ENCODE measurements around the gene ARHGAP9.

The ARHGAP9 gene

DNA sequence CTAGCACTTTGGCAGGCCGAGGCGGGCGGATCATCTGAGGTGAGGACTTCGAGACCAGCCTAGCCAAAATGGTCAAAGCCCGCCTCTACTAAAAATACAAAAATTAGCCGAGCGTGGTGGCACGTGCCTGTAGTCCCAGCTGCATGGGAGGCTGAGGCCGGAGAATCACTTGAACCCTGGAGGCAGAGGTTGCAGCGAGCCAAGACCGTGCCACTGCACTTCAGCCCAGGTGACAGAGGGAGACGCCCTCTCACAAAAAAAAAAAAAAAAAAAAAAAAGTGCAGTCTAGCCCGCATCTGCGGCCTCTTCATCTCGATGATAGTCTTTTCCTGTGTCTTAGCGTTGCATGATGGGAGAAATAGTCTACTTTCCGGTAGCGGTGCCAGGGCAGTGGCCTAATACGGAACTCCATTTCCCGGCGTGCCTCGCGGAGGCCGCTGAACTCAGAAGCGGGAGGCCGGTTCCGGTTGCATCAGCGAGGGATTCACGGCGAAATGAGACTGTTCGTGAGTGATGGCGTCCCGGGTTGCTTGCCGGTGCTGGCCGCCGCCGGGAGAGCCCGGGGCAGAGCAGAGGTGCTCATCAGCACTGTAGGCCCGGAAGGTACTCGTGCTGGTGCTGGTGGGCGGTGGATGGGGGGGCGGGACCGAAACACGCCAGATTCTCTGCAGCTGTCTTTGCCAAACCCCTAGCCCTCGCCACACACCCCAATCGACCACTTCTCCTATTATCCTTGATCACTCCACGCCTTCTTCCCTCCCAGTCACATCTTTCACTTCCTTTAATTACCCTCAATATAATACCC is 8.1 kb upstream of the ARHGAP9 start, which contains the start of gene MARS1 (continued):
- TF ChIP-seq, protein P1, sequence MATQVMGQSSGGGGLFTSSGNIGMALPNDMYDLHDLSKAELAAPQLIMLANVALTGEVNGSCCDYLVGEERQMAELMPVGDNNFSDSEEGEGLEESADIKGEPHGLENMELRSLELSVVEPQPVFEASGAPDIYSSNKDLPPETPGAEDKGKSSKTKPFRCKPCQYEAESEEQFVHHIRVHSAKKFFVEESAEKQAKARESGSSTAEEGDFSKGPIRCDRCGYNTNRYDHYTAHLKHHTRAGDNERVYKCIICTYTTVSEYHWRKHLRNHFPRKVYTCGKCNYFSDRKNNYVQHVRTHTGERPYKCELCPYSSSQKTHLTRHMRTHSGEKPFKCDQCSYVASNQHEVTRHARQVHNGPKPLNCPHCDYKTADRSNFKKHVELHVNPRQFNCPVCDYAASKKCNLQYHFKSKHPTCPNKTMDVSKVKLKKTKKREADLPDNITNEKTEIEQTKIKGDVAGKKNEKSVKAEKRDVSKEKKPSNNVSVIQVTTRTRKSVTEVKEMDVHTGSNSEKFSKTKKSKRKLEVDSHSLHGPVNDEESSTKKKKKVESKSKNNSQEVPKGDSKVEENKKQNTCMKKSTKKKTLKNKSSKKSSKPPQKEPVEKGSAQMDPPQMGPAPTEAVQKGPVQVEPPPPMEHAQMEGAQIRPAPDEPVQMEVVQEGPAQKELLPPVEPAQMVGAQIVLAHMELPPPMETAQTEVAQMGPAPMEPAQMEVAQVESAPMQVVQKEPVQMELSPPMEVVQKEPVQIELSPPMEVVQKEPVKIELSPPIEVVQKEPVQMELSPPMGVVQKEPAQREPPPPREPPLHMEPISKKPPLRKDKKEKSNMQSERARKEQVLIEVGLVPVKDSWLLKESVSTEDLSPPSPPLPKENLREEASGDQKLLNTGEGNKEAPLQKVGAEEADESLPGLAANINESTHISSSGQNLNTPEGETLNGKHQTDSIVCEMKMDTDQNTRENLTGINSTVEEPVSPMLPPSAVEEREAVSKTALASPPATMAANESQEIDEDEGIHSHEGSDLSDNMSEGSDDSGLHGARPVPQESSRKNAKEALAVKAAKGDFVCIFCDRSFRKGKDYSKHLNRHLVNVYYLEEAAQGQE (tag by site-specific recombination; IDR thresholded peaks at IDR 0.05), result no peak
- 0 out of 2 replicates have a peak, but pooled peaks have one; percentile 17 for TF ChIP-seq PRDM1 (tag by site-specific recombination; IDR thresholded peaks at IDR 0.05)
- peak; percentile 59; the same call in 1 of the 2 replicates for TF ChIP-seq ZBTB8A (tag by site-specific recombination; IDR thresholded peaks at IDR 0.05)
- TF ChIP-seq, protein P2, sequence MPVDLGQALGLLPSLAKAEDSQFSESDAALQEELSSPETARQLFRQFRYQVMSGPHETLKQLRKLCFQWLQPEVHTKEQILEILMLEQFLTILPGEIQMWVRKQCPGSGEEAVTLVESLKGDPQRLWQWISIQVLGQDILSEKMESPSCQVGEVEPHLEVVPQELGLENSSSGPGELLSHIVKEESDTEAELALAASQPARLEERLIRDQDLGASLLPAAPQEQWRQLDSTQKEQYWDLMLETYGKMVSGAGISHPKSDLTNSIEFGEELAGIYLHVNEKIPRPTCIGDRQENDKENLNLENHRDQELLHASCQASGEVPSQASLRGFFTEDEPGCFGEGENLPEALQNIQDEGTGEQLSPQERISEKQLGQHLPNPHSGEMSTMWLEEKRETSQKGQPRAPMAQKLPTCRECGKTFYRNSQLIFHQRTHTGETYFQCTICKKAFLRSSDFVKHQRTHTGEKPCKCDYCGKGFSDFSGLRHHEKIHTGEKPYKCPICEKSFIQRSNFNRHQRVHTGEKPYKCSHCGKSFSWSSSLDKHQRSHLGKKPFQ (tag by site-specific recombination; IDR thresholded peaks at IDR 0.05), result no peak
- TF ChIP-seq, protein P3, sequence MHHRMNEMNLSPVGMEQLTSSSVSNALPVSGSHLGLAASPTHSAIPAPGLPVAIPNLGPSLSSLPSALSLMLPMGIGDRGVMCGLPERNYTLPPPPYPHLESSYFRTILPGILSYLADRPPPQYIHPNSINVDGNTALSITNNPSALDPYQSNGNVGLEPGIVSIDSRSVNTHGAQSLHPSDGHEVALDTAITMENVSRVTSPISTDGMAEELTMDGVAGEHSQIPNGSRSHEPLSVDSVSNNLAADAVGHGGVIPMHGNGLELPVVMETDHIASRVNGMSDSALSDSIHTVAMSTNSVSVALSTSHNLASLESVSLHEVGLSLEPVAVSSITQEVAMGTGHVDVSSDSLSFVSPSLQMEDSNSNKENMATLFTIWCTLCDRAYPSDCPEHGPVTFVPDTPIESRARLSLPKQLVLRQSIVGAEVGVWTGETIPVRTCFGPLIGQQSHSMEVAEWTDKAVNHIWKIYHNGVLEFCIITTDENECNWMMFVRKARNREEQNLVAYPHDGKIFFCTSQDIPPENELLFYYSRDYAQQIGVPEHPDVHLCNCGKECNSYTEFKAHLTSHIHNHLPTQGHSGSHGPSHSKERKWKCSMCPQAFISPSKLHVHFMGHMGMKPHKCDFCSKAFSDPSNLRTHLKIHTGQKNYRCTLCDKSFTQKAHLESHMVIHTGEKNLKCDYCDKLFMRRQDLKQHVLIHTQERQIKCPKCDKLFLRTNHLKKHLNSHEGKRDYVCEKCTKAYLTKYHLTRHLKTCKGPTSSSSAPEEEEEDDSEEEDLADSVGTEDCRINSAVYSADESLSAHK (tag by site-specific recombination; IDR thresholded peaks at IDR 0.05), result peak; percentile 37
- TF ChIP-seq ZNF423 (tag by site-specific recombination; IDR thresholded peaks at IDR 0.05), result no peak
- no peak for TF ChIP-seq ZNF830 (tag by site-specific recombination; IDR thresholded peaks at IDR 0.05; ENCODE audit: low read depth)
- 0 out of 2 replicates have a peak, but pooled peaks have one; percentile 18 for TF ChIP-seq ZFP69B (tag by site-specific recombination; IDR thresholded peaks at IDR 0.05)
- no peak for TF ChIP-seq ZNF19 (tag by site-specific recombination; IDR thresholded peaks at IDR 0.05; ENCODE audit: low read depth)
- no peak for TF ChIP-seq ZNF747 (tag by site-specific recombination; IDR thresholded peaks at IDR 0.05)
- no peak for TF ChIP-seq ZNF121 (tag by site-specific recombination; IDR thresholded peaks at IDR 0.05)
- TF ChIP-seq, protein P4, sequence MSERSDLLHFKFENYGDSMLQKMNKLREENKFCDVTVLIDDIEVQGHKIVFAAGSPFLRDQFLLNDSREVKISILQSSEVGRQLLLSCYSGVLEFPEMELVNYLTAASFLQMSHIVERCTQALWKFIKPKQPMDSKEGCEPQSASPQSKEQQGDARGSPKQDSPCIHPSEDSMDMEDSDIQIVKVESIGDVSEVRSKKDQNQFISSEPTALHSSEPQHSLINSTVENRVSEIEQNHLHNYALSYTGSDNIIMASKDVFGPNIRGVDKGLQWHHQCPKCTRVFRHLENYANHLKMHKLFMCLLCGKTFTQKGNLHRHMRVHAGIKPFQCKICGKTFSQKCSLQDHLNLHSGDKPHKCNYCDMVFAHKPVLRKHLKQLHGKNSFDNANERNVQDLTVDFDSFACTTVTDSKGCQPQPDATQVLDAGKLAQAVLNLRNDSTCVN (tag by site-specific recombination; optimal IDR thresholded peaks at IDR 0.05), result peak; percentile 35
- peak; percentile 75; the same call in 1 of the 2 replicates for TF ChIP-seq KLF1 (tag by site-specific recombination; IDR thresholded peaks at IDR 0.05)
- TF ChIP-seq, protein P5, sequence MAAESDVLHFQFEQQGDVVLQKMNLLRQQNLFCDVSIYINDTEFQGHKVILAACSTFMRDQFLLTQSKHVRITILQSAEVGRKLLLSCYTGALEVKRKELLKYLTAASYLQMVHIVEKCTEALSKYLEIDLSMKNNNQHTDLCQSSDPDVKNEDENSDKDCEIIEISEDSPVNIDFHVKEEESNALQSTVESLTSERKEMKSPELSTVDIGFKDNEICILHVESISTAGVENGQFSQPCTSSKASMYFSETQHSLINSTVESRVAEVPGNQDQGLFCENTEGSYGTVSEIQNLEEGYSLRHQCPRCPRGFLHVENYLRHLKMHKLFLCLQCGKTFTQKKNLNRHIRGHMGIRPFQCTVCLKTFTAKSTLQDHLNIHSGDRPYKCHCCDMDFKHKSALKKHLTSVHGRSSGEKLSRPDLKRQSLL (tag by site-specific recombination; IDR thresholded peaks at IDR 0.05), result no peak
- peak; percentile 50 for TF ChIP-seq ZNF654 (tag by site-specific recombination; IDR thresholded peaks at IDR 0.05; ENCODE audit: low read depth)
- no peak for TF ChIP-seq GLI4 (tag by site-specific recombination; IDR thresholded peaks at IDR 0.05)
- TF ChIP-seq, protein P6, sequence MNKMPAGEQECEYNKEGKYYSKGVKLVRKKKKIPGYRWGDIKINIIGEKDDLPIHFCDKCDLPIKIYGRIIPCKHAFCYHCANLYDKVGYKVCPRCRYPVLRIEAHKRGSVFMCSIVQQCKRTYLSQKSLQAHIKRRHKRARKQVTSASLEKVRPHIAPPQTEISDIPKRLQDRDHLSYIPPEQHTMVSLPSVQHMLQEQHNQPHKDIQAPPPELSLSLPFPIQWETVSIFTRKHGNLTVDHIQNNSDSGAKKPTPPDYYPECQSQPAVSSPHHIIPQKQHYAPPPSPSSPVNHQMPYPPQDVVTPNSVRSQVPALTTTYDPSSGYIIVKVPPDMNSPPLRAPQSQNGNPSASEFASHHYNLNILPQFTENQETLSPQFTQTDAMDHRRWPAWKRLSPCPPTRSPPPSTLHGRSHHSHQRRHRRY (tag by site-specific recombination; IDR thresholded peaks at IDR 0.05), result no peak
- TF ChIP-seq ZNF670 (tag by site-specific recombination; IDR thresholded peaks at IDR 0.05; ENCODE audit: low read depth), result no peak
- TF ChIP-seq ZXDB (tag by site-specific recombination; IDR thresholded peaks at IDR 0.05), result peak; percentile 66; the same call in 1 of the 2 replicates
- peak; percentile 61 for TF ChIP-seq SP7 (tag by site-specific recombination; IDR thresholded peaks at IDR 0.05)
- TF ChIP-seq ZEB2 (tag by site-specific recombination; IDR thresholded peaks at IDR 0.05), result peak; percentile 89
- TF ChIP-seq MEIS1 (CRISPR knock-in tag; IDR thresholded peaks at IDR 0.05; ENCODE audit: borderline replicate concordance), result no peak
- TF ChIP-seq, protein P7, sequence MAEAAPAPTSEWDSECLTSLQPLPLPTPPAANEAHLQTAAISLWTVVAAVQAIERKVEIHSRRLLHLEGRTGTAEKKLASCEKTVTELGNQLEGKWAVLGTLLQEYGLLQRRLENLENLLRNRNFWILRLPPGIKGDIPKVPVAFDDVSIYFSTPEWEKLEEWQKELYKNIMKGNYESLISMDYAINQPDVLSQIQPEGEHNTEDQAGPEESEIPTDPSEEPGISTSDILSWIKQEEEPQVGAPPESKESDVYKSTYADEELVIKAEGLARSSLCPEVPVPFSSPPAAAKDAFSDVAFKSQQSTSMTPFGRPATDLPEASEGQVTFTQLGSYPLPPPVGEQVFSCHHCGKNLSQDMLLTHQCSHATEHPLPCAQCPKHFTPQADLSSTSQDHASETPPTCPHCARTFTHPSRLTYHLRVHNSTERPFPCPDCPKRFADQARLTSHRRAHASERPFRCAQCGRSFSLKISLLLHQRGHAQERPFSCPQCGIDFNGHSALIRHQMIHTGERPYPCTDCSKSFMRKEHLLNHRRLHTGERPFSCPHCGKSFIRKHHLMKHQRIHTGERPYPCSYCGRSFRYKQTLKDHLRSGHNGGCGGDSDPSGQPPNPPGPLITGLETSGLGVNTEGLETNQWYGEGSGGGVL (tag by site-specific recombination; IDR thresholded peaks at IDR 0.05), result no peak
- no peak for TF ChIP-seq ZNF214 (tag by site-specific recombination; IDR thresholded peaks at IDR 0.05; ENCODE audit: borderline replicate concordance)

Data from HEK293 (cell line).